ENCODE data around the gene GRPEL2.
A peak's percentile ranks its signal among the peaks of the same experiment; 100 is the strongest.

Gene GRPEL2

DNA sequence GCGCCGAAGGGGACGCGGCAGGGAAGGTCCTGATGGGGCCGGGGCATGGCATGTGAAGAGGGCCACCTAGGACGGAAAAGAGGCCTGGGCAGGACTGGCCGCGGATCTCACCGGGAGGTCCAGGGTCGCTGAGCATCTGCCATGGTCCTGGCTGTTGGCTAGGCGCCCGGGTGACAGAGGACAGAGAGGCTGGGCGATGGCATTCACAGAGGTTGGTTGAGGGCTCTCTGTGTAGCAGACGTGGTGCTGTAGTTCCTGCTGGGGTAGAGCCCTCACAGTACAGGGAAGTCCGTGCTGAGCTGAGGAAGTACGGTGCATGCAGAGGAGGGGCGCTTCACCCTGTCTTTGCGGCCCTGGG is 13.0 kb downstream of the GRPEL2 start:
- DNase-seq, result no peak

DNA sequence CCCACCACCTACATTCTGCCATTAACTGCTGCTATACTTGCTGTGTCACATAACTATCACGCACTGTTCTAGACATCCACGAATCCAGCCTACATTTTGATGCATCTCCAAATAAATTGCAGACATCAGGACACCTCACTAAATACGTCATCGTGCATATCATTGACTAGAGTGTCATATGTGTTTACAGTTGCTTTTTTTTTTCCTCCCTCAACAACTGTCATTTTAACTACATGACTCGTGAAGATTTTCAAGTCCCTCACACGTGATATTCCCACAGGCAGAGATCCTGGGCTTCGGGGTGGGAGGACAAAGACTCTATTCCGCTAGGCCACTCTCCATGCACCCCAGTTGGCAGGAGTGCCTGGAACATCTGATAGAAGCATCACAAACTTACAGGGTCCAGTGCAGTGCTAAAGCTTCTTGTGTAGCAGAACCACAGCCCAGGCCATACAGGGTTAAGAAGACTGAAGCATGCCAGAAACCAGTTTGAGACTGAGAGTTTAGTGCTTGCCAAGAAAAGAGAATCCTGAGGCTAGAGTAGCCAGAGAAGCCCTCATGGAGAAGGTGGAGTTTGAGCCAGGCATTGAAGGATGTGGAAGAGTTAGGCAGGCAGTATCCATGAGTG is 13.7 kb downstream of the GRPEL2 start:
- no peak for DNase-seq

DNA sequence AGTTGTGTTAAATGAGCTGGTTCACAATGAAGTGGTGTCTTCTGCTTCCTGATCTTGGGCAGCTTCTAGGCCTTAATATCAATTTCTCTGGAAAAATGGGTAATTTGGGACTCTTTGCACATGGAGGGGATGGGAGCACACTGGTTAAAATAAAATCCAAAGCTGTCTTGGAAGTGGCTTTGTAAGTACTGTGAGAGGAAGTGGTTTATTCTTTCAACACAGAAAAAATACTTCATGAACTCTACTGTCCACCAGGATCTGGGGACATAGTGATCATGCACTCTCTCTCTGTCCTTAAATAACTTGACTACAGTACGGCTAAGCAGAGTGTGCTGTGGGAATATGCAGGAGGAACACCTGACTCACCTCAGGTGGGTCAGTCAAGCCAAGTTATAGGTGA is 15.0 kb downstream of the GRPEL2 start:
- no peak for DNase-seq

DNA sequence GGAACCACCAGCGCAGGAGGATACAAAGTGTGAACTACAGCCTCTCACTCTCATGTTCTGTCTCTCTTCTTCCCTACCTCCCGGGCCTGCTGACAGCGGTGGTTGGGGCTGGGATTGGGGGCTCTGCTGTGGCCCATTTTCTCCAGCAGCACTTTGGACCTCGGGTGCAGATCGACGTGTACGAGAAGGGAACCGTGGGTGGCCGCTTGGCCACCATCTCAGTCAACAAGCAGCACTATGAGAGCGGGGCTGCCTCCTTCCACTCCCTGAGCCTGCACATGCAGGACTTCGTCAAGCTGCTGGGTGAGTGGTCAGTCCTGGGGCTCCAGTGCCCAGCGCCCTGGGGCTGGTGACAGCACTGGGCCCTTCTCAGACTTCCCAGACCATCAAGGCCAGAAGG is 17.2 kb downstream of the GRPEL2 start:
- no peak for DNase-seq

DNA sequence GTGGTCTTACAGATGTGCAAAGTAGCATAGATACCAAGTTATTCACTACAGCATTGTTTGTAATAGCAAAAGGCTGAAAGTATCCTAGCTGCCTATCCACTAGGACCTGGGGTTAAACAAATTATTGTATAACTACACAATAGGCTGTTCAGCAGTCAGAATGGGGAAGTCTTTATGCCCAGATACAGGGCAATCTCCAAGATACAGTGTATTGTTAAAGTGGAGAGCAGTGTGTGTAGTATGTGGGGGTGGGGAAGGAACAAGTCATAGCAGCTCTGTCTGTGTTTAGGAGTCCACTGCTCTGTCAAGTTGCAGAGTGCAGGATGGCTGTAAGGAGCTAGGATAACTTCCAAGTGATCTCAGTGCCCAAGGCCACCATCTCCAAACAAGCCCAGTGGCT is 18.1 kb downstream of the GRPEL2 start:
- no peak for DNase-seq

DNA sequence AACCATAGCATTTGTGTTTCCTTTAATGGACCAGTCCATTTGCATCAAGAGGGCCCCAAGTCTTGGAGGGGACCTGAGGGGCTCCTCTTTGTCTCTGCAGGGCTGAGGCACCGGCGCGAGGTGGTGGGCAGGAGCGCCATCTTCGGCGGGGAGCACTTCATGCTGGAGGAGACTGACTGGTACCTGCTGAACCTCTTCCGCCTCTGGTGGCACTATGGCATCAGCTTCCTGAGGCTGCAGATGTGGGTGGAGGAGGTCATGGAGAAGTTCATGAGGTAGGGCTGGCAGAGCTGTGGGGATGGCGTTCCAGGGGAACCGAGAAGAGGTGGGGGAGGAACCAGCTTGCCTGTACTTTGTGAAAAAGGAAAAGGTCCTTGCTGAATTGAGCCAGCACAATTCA is 18.6 kb downstream of the GRPEL2 start:
- DNase-seq, result no peak

DNA sequence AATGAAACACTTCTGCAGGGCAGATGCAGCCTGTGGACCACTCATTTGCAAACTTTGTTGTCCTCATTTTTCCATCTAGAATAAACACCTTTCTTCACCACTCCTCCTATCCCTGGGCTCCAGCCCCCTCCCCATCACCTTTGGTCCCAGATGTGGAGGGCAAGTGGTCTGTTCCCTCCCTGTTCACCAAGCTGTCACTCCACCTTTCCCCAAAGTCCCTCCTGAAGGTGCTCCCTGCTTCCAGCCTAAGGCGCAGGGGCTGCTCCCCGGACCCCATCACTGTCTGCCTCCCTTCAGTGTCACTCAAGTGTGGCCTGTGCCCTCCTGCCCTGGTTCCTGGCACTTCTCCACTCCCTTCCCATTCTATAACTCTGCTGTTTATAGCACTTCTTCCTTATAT is 19.4 kb downstream of the GRPEL2 start:
- no peak for DNase-seq

DNA sequence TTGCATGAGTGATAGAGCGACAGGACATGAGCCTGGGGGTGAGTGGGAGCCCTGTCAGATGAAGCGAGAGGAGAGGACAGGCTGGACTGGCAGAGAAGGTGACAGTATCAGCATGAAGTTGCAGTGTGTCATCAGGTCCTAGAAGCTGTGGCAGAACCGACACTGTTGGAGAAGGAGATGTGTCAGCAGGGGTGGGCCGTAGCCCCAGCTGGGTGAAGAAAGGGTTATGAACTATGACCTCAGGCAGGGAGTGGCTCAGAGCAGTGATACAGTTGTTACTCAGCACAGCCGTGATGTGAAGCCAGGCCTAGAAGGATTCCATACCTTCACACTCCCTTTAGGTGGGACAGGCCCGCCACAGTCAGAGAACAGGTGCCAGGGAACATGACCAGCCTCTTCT is 20.1 kb downstream of the GRPEL2 start:
- no peak for DNase-seq

DNA sequence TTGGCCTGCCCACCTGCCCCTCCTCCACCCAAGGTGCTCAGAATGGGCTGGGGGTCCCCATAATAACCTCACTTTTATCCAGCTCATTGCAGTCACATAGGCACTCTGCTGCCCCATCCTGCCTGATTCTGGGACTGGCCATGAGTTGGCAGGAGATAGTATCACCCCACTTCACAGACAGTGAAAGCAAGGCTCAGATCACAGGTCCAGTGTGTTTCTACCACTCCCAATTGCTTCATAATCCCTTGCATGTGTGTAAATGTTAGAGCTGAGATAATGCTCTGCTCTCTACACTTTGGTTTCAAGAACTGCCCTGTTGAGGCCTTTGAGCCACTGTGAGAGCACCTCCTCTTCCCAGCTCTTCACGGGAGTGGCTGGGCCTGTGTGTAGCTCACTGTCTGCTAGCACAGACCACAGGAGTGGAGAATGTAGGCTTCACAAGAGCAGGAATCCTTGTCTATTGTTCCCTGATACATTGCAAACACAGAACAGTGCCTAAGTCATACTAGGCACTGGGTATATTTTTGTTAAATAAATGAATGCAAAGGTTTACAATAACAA is 20.9 kb downstream of the GRPEL2 start:
- DNase-seq, result no peak

DNA sequence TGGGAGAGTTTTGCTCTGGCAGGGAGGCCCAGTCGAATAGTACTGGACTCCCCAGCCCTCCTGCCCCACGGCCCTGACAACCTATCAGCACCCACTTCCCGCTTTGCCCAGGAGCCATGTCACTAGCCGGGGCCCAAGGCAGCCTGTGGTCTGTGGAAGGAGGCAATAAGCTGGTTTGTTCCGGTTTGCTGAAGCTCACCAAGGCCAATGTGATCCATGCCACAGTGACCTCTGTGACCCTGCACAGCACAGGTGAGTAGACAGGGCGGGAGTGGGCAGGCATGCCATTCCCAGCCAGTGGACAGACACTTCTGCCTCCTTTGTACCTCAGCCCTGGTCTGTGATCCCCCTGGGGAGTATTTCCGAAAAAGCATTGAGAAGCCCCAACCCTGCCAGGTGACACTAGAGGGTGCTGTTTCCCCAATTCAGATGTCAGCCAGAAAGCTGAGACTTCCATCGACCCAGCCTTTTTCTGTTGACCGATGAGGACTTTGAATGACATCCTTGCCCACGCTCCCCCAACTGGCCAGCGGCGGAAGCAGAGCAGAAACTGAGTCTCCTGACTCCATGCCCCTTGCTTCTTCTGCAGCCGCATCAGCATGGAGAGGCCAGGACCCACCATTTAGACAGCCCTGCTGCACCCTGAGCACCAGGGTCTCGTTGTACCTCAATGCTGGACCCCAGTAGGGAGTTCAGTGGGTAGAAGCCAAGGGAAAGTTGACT is 22.1 kb downstream of the GRPEL2 start:
- DNase-seq, result peak; percentile 53 to 77

DNA sequence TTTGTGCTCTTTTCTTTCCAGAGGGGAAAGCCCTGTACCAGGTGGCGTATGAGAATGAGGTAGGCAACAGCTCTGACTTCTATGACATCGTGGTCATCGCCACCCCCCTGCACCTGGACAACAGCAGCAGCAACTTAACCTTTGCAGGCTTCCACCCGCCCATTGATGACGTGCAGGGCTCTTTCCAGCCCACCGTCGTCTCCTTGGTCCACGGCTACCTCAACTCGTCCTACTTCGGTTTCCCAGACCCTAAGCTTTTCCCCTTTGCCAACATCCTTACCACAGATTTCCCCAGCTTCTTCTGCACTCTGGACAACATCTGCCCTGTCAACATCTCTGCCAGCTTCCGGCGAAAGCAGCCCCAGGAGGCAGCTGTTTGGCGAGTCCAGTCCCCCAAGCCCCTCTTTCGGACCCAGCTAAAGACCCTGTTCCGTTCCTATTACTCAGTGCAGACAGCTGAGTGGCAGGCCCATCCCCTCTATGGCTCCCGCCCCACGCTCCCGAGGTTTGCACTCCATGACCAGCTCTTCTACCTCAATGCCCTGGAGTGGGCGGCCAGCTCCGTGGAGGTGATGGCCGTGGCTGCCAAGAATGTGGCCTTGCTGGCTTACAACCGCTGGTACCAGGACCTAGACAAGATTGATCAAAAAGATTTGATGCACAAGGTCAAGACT is 22.8 kb downstream of the GRPEL2 start:
- DNase-seq, result no peak

DNA sequence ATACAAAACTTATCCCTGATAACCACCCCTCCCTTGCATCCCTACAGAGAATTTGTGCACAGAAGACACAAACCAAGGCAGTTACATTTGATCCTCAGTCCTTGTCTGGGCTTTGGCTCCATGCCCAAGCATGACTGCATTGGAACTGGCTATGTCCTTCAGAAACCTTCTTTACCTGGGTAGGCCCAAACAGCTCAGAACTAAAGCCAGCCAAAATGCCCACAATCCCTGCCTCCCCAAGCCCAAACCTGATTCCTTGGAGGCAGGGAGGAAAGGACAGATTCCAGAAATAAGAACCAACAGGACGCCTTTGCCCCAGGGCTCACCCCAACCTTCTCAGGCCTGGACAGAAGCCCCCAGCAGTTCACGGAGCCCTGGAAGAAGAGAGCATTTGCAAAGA is 25.6 kb downstream of the GRPEL2 start:
- no peak for DNase-seq

DNA sequence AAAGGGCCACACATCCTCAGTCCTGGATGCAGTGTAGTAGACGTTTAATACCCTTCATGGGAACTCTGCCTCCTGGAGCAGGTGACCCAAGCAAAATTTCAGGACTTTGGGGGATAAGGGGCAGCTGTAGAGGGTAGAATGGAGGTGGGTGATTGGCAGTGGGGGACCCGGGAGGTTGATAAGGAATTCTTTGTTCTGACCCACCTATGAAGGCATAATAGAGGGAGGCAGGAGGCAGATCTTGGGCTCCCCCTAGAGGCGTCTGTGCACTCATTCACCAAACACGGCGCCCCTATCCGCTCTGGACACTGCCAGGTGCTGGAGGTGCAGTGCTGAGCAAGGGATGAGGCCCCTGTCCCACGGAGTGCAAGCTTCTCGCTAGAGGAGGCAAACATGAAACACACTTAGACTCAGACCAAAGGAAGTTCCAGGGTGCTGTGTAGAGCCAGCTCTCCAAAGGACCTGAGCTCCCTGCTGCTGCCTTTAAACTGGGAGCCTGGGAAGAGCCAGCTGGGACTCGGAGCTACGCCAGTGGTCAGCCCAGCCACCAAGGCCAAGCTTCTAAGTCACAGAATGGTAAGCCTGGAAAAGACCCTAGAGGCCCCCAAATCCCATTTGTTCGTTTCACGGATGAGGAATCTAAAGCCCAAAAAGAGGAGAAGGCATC is 26.1 kb downstream of the GRPEL2 start:
- DNase-seq, result peak in 1 of 2 experiments; percentile 47

DNA sequence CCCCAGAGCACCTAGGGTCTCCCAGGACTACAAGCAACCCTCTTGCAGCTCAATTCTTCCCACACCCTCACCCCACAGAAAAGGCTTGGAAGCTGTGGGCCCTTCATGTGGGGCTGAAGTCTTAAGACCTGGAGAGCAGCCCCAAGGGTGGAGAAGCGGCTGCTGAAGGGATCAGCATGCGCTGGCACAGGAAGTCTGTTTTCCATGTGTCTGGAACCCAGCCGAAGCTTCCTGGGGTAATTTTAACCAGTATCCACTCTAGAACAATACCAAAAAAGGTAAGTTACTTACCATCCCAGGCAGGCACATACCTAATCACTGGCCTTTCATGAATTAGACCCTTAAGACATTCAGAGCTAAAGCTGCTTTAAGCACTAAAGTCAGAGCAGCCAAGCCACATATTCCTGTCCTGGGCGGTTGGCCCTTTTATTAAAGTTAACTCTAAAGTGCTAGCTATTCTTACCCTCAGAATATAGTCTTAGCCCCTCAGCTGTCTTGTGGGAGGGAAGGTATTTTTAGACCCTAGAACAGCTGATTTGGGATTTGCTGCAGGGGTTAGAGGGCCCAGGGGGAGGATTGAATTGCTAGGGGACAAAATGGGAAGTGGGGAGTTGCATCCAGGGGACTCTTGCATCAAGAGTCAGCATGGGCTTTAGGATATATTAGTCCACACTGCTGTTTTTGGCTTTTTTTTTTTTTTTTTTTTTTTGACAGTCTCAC is 26.9 kb downstream of the GRPEL2 start:
- DNase-seq, result no peak

DNA sequence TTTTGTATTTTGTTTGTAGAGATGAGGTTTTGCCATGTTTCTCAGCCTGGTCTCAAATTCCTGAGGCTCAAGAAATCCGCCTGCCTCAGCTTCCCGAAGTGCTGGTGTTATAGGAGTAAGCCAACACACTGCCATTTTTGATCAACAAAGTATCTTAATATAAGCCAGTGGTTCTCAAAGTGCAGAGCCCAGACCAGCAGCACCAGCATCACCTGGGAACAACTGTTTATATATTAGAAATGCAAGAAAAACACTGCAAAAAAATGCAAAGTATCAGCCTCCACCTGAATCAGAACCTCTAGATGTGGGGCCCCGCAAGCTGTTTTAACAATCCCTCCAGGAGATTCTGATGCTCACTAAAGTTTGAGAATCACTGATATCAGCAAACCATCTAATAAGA is 27.6 kb downstream of the GRPEL2 start:
- DNase-seq, result no peak

DNA sequence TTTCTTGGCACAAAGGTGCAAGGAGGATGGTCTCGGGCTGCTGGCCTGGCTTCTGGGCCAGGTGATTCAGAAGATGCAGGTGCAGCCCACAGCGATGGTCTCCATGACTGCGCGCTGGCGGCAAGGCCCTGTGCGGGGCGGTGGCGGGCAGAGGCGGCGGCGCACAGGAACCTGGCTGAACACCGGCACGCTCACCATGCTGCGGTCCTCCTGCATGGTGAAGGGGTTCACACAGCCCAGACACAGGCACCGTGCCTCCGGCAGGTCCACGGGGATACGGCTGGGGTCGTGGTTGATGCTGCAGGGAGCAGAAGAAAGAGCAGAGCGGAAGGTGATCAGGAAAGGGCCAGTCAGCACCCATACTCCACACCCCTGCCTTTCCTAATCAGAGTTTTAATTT is 29.0 kb downstream of the GRPEL2 start:
- DNase-seq, result no peak

DNA sequence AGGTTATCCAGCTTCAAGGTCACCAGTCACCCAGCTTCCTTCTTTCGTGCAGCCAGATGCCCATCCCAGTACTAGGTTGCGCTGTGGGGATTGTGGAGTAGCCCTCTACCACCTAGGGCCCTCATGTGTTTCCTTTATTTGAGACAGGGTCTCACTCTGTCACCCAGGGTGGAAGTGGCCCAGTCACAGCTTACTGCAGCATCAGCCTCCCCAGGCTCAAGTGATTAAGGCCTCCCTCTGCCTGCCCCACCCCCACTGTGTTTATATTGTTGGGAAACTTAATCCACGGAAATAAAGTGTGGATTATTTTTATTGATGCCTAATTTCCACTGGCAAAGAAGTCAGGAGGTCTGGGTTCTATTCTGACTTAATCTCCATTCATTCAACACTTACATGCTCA is 29.5 kb downstream of the GRPEL2 start:
- DNase-seq, result no peak

DNA sequence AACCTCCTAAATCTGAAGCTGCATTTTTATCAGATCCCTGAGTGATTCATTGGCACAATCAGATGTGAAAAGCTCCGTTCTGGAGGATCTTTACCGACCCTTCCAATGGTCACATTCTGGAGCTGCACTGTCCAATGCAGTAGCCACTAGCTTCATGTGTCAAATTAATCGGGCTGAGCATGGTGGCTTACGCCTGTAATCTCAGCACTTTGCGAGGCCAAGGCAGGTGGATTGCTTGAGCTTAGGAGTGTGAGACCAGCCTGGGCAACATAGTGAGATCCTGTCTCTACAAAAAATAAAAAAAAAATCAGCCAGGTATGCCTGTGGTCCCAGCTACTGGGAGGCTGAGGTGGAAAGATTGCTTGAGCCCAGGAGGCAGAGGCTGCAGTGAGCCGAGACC is 30.1 kb downstream of the GRPEL2 start:
- DNase-seq, result no peak

DNA sequence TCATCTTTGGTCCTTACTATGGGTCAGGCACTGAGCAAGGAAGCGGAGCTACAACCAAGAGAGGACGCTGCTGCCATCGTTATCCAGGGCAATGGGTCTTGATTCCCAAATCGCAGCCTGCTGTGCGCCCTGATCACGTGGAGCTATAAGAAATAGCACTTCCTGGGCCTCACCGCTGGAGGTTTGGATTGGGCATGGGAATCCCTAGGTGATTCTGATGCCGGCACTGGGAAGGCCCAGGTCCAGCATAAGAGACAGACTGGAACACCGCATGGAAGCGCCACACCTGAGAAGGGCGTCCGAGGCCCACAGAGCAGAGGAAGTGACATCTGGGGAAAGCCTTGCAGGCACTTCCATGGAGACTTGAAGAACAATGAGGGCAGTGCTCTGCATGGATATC is 30.8 kb downstream of the GRPEL2 start:
- no peak for DNase-seq

DNA sequence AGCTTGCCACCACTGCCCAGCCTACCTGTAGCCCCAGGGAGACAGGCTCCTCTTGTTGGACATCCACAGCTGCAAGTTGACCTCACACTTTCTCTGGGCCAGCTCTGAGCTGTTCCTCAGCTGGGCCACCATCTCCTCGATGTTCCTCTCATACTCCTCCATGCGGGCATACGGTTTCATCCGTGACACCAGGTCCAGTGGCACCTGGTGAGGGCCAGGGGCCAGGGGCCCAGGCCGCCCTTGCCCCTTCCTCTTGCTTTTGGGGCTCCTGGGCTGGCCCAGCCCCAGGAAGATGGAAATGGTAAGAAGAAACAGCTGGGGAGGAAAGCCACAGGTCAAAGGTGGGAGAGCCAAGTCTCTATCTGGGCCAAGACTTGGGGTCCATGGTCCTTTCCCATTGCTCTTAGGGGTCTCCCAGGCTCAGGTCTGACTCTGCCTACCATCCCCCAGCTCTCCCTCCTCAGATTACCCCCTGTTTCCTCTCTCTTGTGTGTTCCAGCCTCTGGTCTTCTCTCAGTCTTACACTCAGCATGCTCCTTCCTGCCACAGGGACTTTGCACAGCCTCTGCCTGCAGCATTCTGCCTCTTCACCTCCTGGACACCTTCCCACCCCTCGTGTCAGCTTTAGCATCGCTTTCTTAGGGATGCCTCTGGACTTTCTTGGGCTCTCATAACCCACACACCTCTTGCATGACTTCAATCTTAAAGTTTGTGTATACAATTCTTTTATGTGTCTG is 31.6 kb downstream of the GRPEL2 start:
- DNase-seq, result no peak

DNA sequence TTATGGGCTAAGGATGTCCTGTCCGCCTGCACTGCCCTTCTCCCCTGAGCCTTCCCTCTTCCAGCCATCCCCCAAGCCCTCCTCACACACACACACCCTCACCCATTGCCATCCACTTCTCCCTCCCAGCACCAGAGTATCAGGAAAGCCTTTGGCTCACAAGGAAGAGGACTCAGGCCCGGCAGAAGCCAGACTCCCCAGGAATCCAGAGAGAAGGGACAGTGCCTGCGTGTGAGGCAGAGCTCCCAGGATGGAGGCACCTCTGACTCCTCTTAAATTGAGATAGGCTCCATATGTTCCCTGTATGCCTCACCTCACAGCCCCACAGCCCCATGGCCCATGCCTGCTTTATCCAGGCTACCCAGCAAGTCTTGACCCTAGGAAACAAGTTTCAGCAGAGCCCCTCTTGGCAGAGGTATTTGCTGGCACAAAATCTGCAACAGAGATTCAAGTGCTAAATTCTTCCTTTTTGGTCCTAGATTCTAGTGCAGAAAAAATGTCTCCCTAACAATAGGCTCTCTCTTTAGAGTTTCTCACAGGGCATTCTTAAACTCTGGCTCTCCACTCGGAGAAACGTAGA is 33.0 kb downstream of the GRPEL2 start:
- DNase-seq, result no peak

Data from SW 1271 (cell line).